IMR-90 (cell line): ENCODE results near the gene ZMYM4. TPM values are rescaled to one million over a fixed set of nuclear protein-coding genes. Genes with fewer than 3 reads are reported as not detected.

Source experiments
- ATAC-seq: fragments of 200-7000 bp; cut with Tn5 transposase; 2 replicates; pipeline ENCODE4 v1.9.1; 2020; ENCODE audit warnings: low read depth, mild to moderate bottlenecking, moderate library complexity
- BruUV-seq: library from RNA; stranded (reverse); fragments of 400-500 nt; replicated peaks from 2 replicates; lab custom pipeline; 2021; lab: Mats Ljungman, UMichigan
- CTCF ChIA-PET: fragments of 300-600 bp; formaldehyde crosslinking; extraction: SDS; loops from one replicate; lab custom pipeline; 2021; ENCODE audit warnings: antibody characterized with exemption; lab: Yijun Ruan, JAX
- POLR2A ChIA-PET: fragments of 300-600 bp; sonication (Branson Sonifier 250); formaldehyde crosslinking; loops from one replicate; lab custom pipeline; 2022; ENCODE audit warnings: antibody characterized with exemption; ENCODE audit not compliant: unreplicated experiment; lab: Charles Lee
- DNase-seq: peaks from one replicate; pipeline ENCODE4 v3.0.0; 2013
- H2AFZ ChIP-seq: replicated peaks from 2 replicates; pipeline ENCODE3; 2013; ENCODE audit warnings: low read length, mild to moderate bottlenecking; ENCODE audit not compliant: poor library complexity
- H2AK5ac ChIP-seq: 2 replicates; pipeline ENCODE4 v1.6.1; 2013; ENCODE audit warnings: low read depth, low read length, inconsistent platforms
- H2AK9ac ChIP-seq: replicated peaks from 2 replicates; pipeline ENCODE3; 2013; ENCODE audit warnings: mild to moderate bottlenecking, low read depth, low read length, moderate library complexity; ENCODE audit not compliant: poor library complexity
- H2BK120ac ChIP-seq: 2 replicates; pipeline ENCODE4 v1.6.1; 2013; ENCODE audit warnings: low read depth, low read length, inconsistent platforms
- H2BK15ac ChIP-seq: 3 replicates; pipeline ENCODE4 v1.6.1; 2013; ENCODE audit warnings: low read depth, low read length, inconsistent platforms
- H2BK20ac ChIP-seq: 2 replicates; pipeline ENCODE4 v1.6.1; 2013; ENCODE audit warnings: low read depth, mild to moderate bottlenecking, inconsistent platforms, low read length, moderate library complexity
- H2BK5ac ChIP-seq: 2 replicates; pipeline ENCODE4 v1.6.1; 2013; ENCODE audit warnings: mild to moderate bottlenecking, low read depth, low read length, inconsistent platforms; ENCODE audit not compliant: poor library complexity, severe bottlenecking
- H3K14ac ChIP-seq: replicated peaks from 2 replicates; pipeline ENCODE4 v1.6.1; 2013; ENCODE audit warnings: low read depth, low read length, inconsistent platforms
- H3K18ac ChIP-seq: 2 replicates; pipeline ENCODE4 v1.6.1; 2013; ENCODE audit warnings: low read depth, low read length, control low read depth
- H3K23ac ChIP-seq: 2 replicates; pipeline ENCODE4 v1.6.1; 2013; ENCODE audit warnings: low read depth, low read length, inconsistent platforms
- H3K27ac ChIP-seq: 2 replicates; pipeline ENCODE4 v1.5.1; 2013; ENCODE audit warnings: mild to moderate bottlenecking, control low read depth, low read length; ENCODE audit not compliant: insufficient read depth
- H3K27me3 ChIP-seq: 2 replicates; pipeline ENCODE4 v1.6.1; 2013; ENCODE audit warnings: low read length; ENCODE audit not compliant: control insufficient read depth, insufficient read depth
- H3K36me3 ChIP-seq: 2 replicates; pipeline ENCODE4 v1.6.1; 2013; ENCODE audit warnings: low read length, mixed read lengths; ENCODE audit not compliant: control insufficient read depth, insufficient read depth
- H3K4ac ChIP-seq: 2 replicates; pipeline ENCODE4 v1.6.1; 2013; ENCODE audit warnings: low read depth, low read length, inconsistent platforms
- H3K4me1 ChIP-seq: 2 replicates; pipeline ENCODE4 v1.6.1; 2013; ENCODE audit warnings: low read length, mixed read lengths; ENCODE audit not compliant: control insufficient read depth, insufficient read depth
- H3K4me2 ChIP-seq: 2 replicates; pipeline ENCODE4 v1.6.1; 2013; ENCODE audit warnings: low read depth, mild to moderate bottlenecking, control low read depth, low read length, moderate library complexity
- H3K4me3 ChIP-seq: 2 replicates; pipeline ENCODE4 v1.5.1; 2013; ENCODE audit warnings: low read depth, mild to moderate bottlenecking, control low read depth, low read length, moderate library complexity; ENCODE audit not compliant: insufficient read depth
- H3K56ac ChIP-seq: 2 replicates; pipeline ENCODE4 v1.6.1; 2013; ENCODE audit warnings: low read length, inconsistent platforms; ENCODE audit not compliant: insufficient read depth; ENCODE audit errors: extremely low read depth
- H3K79me1 ChIP-seq, 2 experiments: 2 replicates each; pipeline ENCODE4 v1.6.1; 2013; ENCODE audit warnings: low read length in 2 of 2, inconsistent platforms in 1 of 2, low read depth in 1 of 2
- H3K9ac ChIP-seq: 2 replicates; pipeline ENCODE4 v1.6.1; 2013; ENCODE audit warnings: low read depth, low read length, control low read depth
- H3K9me1 ChIP-seq: 2 replicates; pipeline ENCODE4 v1.6.1; 2013; ENCODE audit warnings: low read length, inconsistent platforms; ENCODE audit not compliant: insufficient read depth
- H3K9me3 ChIP-seq: 2 replicates; pipeline ENCODE4 v1.6.1; 2013; ENCODE audit warnings: low read length; ENCODE audit not compliant: control insufficient read depth, insufficient read depth
- H4K20me1 ChIP-seq: 2 replicates; pipeline ENCODE4 v1.6.1; 2013; ENCODE audit warnings: low read length, inconsistent platforms; ENCODE audit not compliant: insufficient read depth
- H4K5ac ChIP-seq: 2 replicates; pipeline ENCODE4 v1.6.1; 2013; ENCODE audit warnings: mild to moderate bottlenecking, low read depth, low read length, control low read depth
- H4K8ac ChIP-seq, 2 experiments: 2 replicates each; pipeline ENCODE4 v1.6.1; 2013; ENCODE audit warnings: low read depth in 2 of 2, low read length in 2 of 2, control low read depth in 1 of 2, inconsistent platforms in 1 of 2
- H4K91ac ChIP-seq: 2 replicates; pipeline ENCODE4 v1.6.1; 2013; ENCODE audit warnings: low read depth, low read length, inconsistent platforms; ENCODE audit not compliant: insufficient read depth
- BHLHE40 ChIP-seq: fragments of 150-350 bp; IDR thresholded peaks from 2 replicates; pipeline ENCODE4 v1.6.1; 2016; ENCODE audit warnings: mild to moderate bottlenecking, low read depth, low read length
- CHD1 ChIP-seq: IDR thresholded peaks from 2 replicates; pipeline ENCODE4 v1.6.1; 2012; ENCODE audit warnings: low read depth, low read length, improper control_type of control experiment
- CTCF ChIP-seq: conservative IDR thresholded peaks from 2 replicates; pipeline ENCODE4 v1.5.1; 2012; ENCODE audit warnings: mild to moderate bottlenecking, low read depth, low read length, improper control_type of control experiment
- FOS ChIP-seq: fragments of 150-350 bp; IDR thresholded peaks from 2 replicates; pipeline ENCODE4 v1.6.1; 2016; ENCODE audit warnings: low read depth, low read length
- MAFK ChIP-seq: IDR thresholded peaks from 2 replicates; pipeline ENCODE4 v1.6.1; 2012; ENCODE audit warnings: low read depth, low read length, improper control_type of control experiment
- WGBS, 2 experiments: methylation state at CpG; one replicate each; pipeline versions ENCODE4 v1.1.5 to v1.1.7; 2013; ENCODE audit warnings: missing lambda C conversion rate in 2 of 2; ENCODE audit not compliant: insufficient read length in 1 of 2; ENCODE audit errors: extremely low coverage in 2 of 2; 5-methylcytosine and 5-hydroxymethylcytosine counted together
- dilution Hi-C: fragments of 300-500 bp; cut with HindIII; formaldehyde crosslinking; loops from one replicate; pipeline ENCODE4 v1.14.3; 2018; ENCODE audit warnings: low sequenced_read_pairs; ENCODE audit not compliant: unreplicated experiment
- in situ Hi-C: fragments of 300-500 bp; cut with MboI; formaldehyde crosslinking; loops from 3 replicates; pipeline ENCODE4 v1.14.3; 2019; ENCODE audit warnings: low sequenced_read_pairs, inconsistent platforms, mixed read lengths
- intact Hi-C: fragments of 100-400 bp; cut with micrococcal nuclease; formaldehyde crosslinking; loops from 2 replicates; pipeline ENCODE4 v1.10.0; 2022
- polyA plus RNA-seq, 3 experiments: library from polyadenylated mRNA; depleted of rRNA; stranded (reverse); fragments of >200 nt; gene quantifications; 2 replicates each; pipeline ENCODE4 v1.2.3, GENCODE V29; 2012; ENCODE audit warnings: low replicate concordance in 1 of 3
- total RNA-seq: library from RNA; depleted of rRNA; stranded (reverse); fragments of >200 nt; gene quantifications from 2 replicates; pipeline ENCODE4 v1.2.3, GENCODE V29; 2012
- TF ChIP-seq, protein P1 (sequence below): fragments of 150-350 bp; IDR thresholded peaks from 2 replicates; pipeline ENCODE4 v1.6.1; 2017; ENCODE audit warnings: mild to moderate bottlenecking, antibody characterized with exemption, low read length, low read depth

The ZMYM4 gene
- total and polyA plus RNA-seq, 2 of the 4 experiments (the other 2 are of a cell fraction) = 14.7 to 53.8 TPM

GRCh38 chr1:35243691-35244090 is 24.8 kb upstream of the ZMYM4 start:
- no peaks in the 10 kb centered on the region for H3K4me1 ChIP-seq
- no peak for DNase-seq
- no peak overlapping the region for H2AFZ ChIP-seq
- H3K14ac ChIP-seq = no peak overlapping the region
- no peak overlapping the region for H3K18ac ChIP-seq
- no peak overlapping the region for H4K91ac ChIP-seq
- H3K27ac ChIP-seq = no peak overlapping the region
- no peak overlapping the region for H3K4ac ChIP-seq
- CTCF ChIA-PET = interaction anchor here (1.1 kb wide), 1 partner anchor 42 kb away, joined by 3 read pairs; no protein-coding TSS in a partner anchor
- H3K9ac ChIP-seq = no peak overlapping the region
- H2BK120ac ChIP-seq = no peak overlapping the region
- no peaks in the 10 kb centered on the region for H3K9me3 ChIP-seq
- dilution Hi-C loops (no loop called here), intact Hi-C loops (no loop called here), in situ Hi-C loops (no loop called here)
- no peak overlapping the region for H2BK15ac ChIP-seq
- H2BK20ac ChIP-seq = no peak overlapping the region
- no CpG with 5 or more reads among the region's 1 CpG for WGBS, 2 experiments
- ATAC-seq = no peak
- TF ChIP-seq, protein P1, sequence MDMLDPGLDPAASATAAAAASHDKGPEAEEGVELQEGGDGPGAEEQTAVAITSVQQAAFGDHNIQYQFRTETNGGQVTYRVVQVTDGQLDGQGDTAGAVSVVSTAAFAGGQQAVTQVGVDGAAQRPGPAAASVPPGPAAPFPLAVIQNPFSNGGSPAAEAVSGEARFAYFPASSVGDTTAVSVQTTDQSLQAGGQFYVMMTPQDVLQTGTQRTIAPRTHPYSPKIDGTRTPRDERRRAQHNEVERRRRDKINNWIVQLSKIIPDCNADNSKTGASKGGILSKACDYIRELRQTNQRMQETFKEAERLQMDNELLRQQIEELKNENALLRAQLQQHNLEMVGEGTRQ = no peak
- TF ChIP-seq MAFK = no peak
- no peak for TF ChIP-seq CTCF
- TF ChIP-seq BHLHE40 = no peak
- no peak for TF ChIP-seq FOS
- TF ChIP-seq CHD1 = no peak
- H4K5ac ChIP-seq = no peak overlapping the region
- H3K23ac ChIP-seq = no peak overlapping the region
- no peak overlapping the region for H2BK5ac ChIP-seq
- H3K4me3 ChIP-seq = no peak overlapping the region
- H2AK9ac ChIP-seq = no peak overlapping the region
- H4K8ac ChIP-seq = no peak overlapping the region
- BruUV-seq = no TSS peak
- H3K9me1 ChIP-seq = no peaks in the 10 kb centered on the region
- no peaks in the 10 kb centered on the region for H3K36me3 ChIP-seq
- no peaks in the 10 kb centered on the region for H3K27me3 ChIP-seq
- no peak overlapping the region for H3K4me2 ChIP-seq
- POLR2A ChIA-PET = no interaction called here
- no peaks in the 10 kb centered on the region for H4K20me1 ChIP-seq
- H3K79me1 ChIP-seq = no peaks in the 10 kb centered on the region
- H3K56ac ChIP-seq = no peak overlapping the region
- no peak overlapping the region for H2AK5ac ChIP-seq
